PC-3 (cell line): ENCODE measurements around the gene CAMTA1.

ENCODE experiments used
- CTCF ChIP-seq: fragments of 300-600 bp; sonication (generic); conservative IDR thresholded peaks from 2 replicates; pipeline ENCODE4 v1.5.1; 2017; ENCODE audit warnings: antibody characterized with exemption, low read depth, mild to moderate bottlenecking, low read length
- EZH2 ChIP-seq: fragments of 300-600 bp; sonication (generic); IDR thresholded peaks from one replicate; pipeline ENCODE4 v1.6.1; 2017; ENCODE audit warnings: antibody characterized with exemption, mild to moderate bottlenecking, low read length; ENCODE audit not compliant: unreplicated experiment
- EZH2phosphoT487 ChIP-seq: fragments of 300-600 bp; sonication (generic); IDR thresholded peaks from 2 replicates; pipeline ENCODE4 v1.6.1; 2018; ENCODE audit warnings: mild to moderate bottlenecking, antibody characterized with exemption, low read length, borderline replicate concordance

GRCh38 chr1:7378346-7379130 is 593.3 kb downstream of the CAMTA1 start:
- no peak for TF ChIP-seq CTCF
- no peak for TF ChIP-seq EZH2phosphoT487
- no peak for TF ChIP-seq EZH2
